Measurements from ENCODE around the gene PSPH.
A peak's percentile ranks its signal among the peaks of the same experiment; 100 is the strongest.

The PSPH gene

GRCh38 chr7:55969391-55969790 is 81.9 kb downstream of the PSPH start:
- H3K23ac ChIP-seq (ENCODE audit: low read length) = no peak overlapping the region
- no peak overlapping the region for H2BK5ac ChIP-seq (ENCODE audit: low read length)
- no CpG with 5 or more reads among the region's 11 CpGs for WGBS (ENCODE audit: extremely low coverage, insufficient coverage, low lambda C conversion rate)
- H3K27me3 ChIP-seq (ENCODE audit: insufficient read depth, low read length, poor library complexity) = no peaks in the 10 kb centered on the region
- no peak overlapping the region for H3K4ac ChIP-seq (ENCODE audit: low read depth, low read length)
- no peak overlapping the region for H2AK5ac ChIP-seq (ENCODE audit: low read length)
- no peak overlapping the region for H3K4me3 ChIP-seq (ENCODE audit: low read length)
- H3K36me3 ChIP-seq (ENCODE audit: control insufficient read depth, insufficient read depth, low read length) = no peaks in the 10 kb centered on the region
- H4K8ac ChIP-seq (ENCODE audit: low read depth, low read length) = no peak overlapping the region
- H3K79me1 ChIP-seq (ENCODE audit: low read length) = peaks cover 17% of the 10 kb centered on the region
- H2BK15ac ChIP-seq (replicated peaks; ENCODE audit: low read depth) = no peak overlapping the region
- H4K5ac ChIP-seq (ENCODE audit: low read length) = no peak overlapping the region
- no peaks in the 10 kb centered on the region for H3K4me1 ChIP-seq (ENCODE audit: control insufficient read depth, low read depth, low read length)
- no peak overlapping the region for H2BK120ac ChIP-seq (ENCODE audit: low read depth, low read length)
- H3K4me2 ChIP-seq (ENCODE audit: low read length) = no peak overlapping the region
- H3K18ac ChIP-seq (ENCODE audit: low read length) = no peak overlapping the region
- no peak for DNase-seq
- no peak overlapping the region for H3K56ac ChIP-seq (ENCODE audit: low read length)
- H3K9ac ChIP-seq (ENCODE audit: low read length) = no peak overlapping the region
- peaks cover 7% of the 10 kb centered on the region for H3K79me2 ChIP-seq (ENCODE audit: control insufficient read depth, insufficient read depth, low read length)
- H3K27ac ChIP-seq (ENCODE audit: low read depth, low read length) = no peak overlapping the region

- Histone ChIP-seq H2BK120ac (ENCODE audit: low read depth, low read length) (no peak overlapping the region), H3K36me3 (ENCODE audit: control insufficient read depth, insufficient read depth, low read length) (no peaks in the 10 kb centered on the region), H3K23ac (ENCODE audit: low read length) (no peak overlapping the region), H3K4me2 (ENCODE audit: low read length) (no peak overlapping the region), H4K5ac (ENCODE audit: low read length) (no peak overlapping the region), H3K9ac (ENCODE audit: low read length) (no peak overlapping the region), H4K8ac (ENCODE audit: low read depth, low read length) (no peak overlapping the region), H3K4ac (ENCODE audit: low read depth, low read length) (no peak overlapping the region), H2BK15ac (replicated peaks; ENCODE audit: low read depth) (no peak overlapping the region), H3K79me1 (ENCODE audit: low read length) (peaks cover 17% of the 10 kb centered on the region), H3K4me3 (ENCODE audit: low read length) (no peak overlapping the region), H3K27ac (ENCODE audit: low read depth, low read length) (no peak overlapping the region), H3K79me2 (ENCODE audit: control insufficient read depth, insufficient read depth, low read length) (peaks cover 7% of the 10 kb centered on the region), H3K18ac (ENCODE audit: low read length) (no peak overlapping the region), H3K4me1 (ENCODE audit: control insufficient read depth, low read depth, low read length) (no peaks in the 10 kb centered on the region), H3K56ac (ENCODE audit: low read length) (no peak overlapping the region), H3K27me3 (ENCODE audit: insufficient read depth, low read length, poor library complexity) (no peaks in the 10 kb centered on the region), H2BK5ac (ENCODE audit: low read length) (no peak overlapping the region), H2AK5ac (ENCODE audit: low read length) (no peak overlapping the region)
- peak; percentile 11 for DNase-seq
- WGBS (ENCODE audit: extremely low coverage, insufficient coverage, low lambda C conversion rate) = no CpG with 5 or more reads among the region's 6 CpGs
These were observed 84.4 kb downstream of the PSPH start for GRCh38 chr7:55966851-55967250.

- H4K5ac ChIP-seq (ENCODE audit: low read length) = no peak overlapping the region
- no peak overlapping the region for H3K27ac ChIP-seq (ENCODE audit: low read depth, low read length)
- no peak overlapping the region for H2AK5ac ChIP-seq (ENCODE audit: low read length)
- WGBS (ENCODE audit: extremely low coverage, insufficient coverage, low lambda C conversion rate) = no CpG with 5 or more reads among the region's 13 CpGs
- H3K4ac ChIP-seq (ENCODE audit: low read depth, low read length) = no peak overlapping the region
- H3K18ac ChIP-seq (ENCODE audit: low read length) = no peak overlapping the region
- DNase-seq = no peak
- H3K4me1 ChIP-seq (ENCODE audit: control insufficient read depth, low read depth, low read length) = no peaks in the 10 kb centered on the region
- H3K79me2 ChIP-seq (ENCODE audit: control insufficient read depth, insufficient read depth, low read length) = peaks cover 4% of the 10 kb centered on the region
- H3K56ac ChIP-seq (ENCODE audit: low read length) = no peak overlapping the region
- no peak overlapping the region for H3K23ac ChIP-seq (ENCODE audit: low read length)
- no peak overlapping the region for H2BK5ac ChIP-seq (ENCODE audit: low read length)
- no peaks in the 10 kb centered on the region for H3K27me3 ChIP-seq (ENCODE audit: insufficient read depth, low read length, poor library complexity)
- no peak overlapping the region for H4K8ac ChIP-seq (ENCODE audit: low read depth, low read length)
- no peak overlapping the region for H2BK120ac ChIP-seq (ENCODE audit: low read depth, low read length)
- no peak overlapping the region for H2BK15ac ChIP-seq (replicated peaks; ENCODE audit: low read depth)
- no peak overlapping the region for H3K4me2 ChIP-seq (ENCODE audit: low read length)
- no peaks in the 10 kb centered on the region for H3K36me3 ChIP-seq (ENCODE audit: control insufficient read depth, insufficient read depth, low read length)
- no peak overlapping the region for H3K4me3 ChIP-seq (ENCODE audit: low read length)
- peaks cover 12% of the 10 kb centered on the region for H3K79me1 ChIP-seq (ENCODE audit: low read length)
- H3K9ac ChIP-seq (ENCODE audit: low read length) = no peak overlapping the region
These were observed 85.3 kb downstream of the PSPH start for GRCh38 chr7:55965805-55966421.

- Histone ChIP-seq H3K79me1 (ENCODE audit: low read length) (peaks cover 12% of the 10 kb centered on the region), H2AK5ac (ENCODE audit: low read length) (no peak overlapping the region), H3K4me3 (ENCODE audit: low read length) (peak overlapping the region; percentile 87), H3K4me1 (ENCODE audit: control insufficient read depth, low read depth, low read length) (no peaks in the 10 kb centered on the region), H3K79me2 (ENCODE audit: control insufficient read depth, insufficient read depth, low read length) (peaks cover 4% of the 10 kb centered on the region), H3K4ac (ENCODE audit: low read depth, low read length) (no peak overlapping the region), H3K18ac (ENCODE audit: low read length) (peak overlapping the region; percentile 99), H3K56ac (ENCODE audit: low read length) (peak overlapping the region; percentile 98), H3K23ac (ENCODE audit: low read length) (peak overlapping the region; percentile 24), H3K36me3 (ENCODE audit: control insufficient read depth, insufficient read depth, low read length) (no peaks in the 10 kb centered on the region), H2BK15ac (replicated peaks; ENCODE audit: low read depth) (no peak overlapping the region), H3K27me3 (ENCODE audit: insufficient read depth, low read length, poor library complexity) (no peaks in the 10 kb centered on the region), H2BK120ac (ENCODE audit: low read depth, low read length) (no peak overlapping the region), H3K9ac (ENCODE audit: low read length) (peak overlapping the region; percentile 95), H2BK5ac (ENCODE audit: low read length) (peak overlapping the region; percentile 45), H4K5ac (ENCODE audit: low read length) (no peak overlapping the region), H4K8ac (ENCODE audit: low read depth, low read length) (no peak overlapping the region), H3K4me2 (ENCODE audit: low read length) (peak overlapping the region; percentile 74), H3K27ac (ENCODE audit: low read depth, low read length) (peak overlapping the region; percentile 83)
- no CpG with 5 or more reads among the region's 14 CpGs for WGBS (ENCODE audit: extremely low coverage, insufficient coverage, low lambda C conversion rate)
- DNase-seq = no peak
These were observed 86.2 kb downstream of the PSPH start for GRCh38 chr7:55965100-55965470.

- Histone ChIP-seq H2BK15ac (replicated peaks; ENCODE audit: low read depth) (no peak within 1 kb of the TSS), H4K8ac (ENCODE audit: low read depth, low read length) (no peak within 1 kb of the TSS), H3K4me1 (ENCODE audit: control insufficient read depth, low read depth, low read length) (no peaks in the 10 kb centered on the region), H3K56ac (ENCODE audit: low read length) (peak within 1 kb of the TSS; percentile 98), H3K27ac (ENCODE audit: low read depth, low read length) (peak within 1 kb of the TSS; percentile 83), H3K4ac (ENCODE audit: low read depth, low read length) (peak within 1 kb of the TSS; percentile 87), H3K36me3 (ENCODE audit: control insufficient read depth, insufficient read depth, low read length) (no peaks in the 10 kb centered on the region), H3K79me2 (ENCODE audit: control insufficient read depth, insufficient read depth, low read length) (peaks cover 4% of the 10 kb centered on the region), H3K9ac (ENCODE audit: low read length) (peak within 1 kb of the TSS; percentile 95), H2BK120ac (ENCODE audit: low read depth, low read length) (peak within 1 kb of the TSS; percentile 74), H2AK5ac (ENCODE audit: low read length) (no peak within 1 kb of the TSS), H4K5ac (ENCODE audit: low read length) (no peak within 1 kb of the TSS), H3K18ac (ENCODE audit: low read length) (peak within 1 kb of the TSS; percentile 99), H3K4me3 (ENCODE audit: low read length) (peak within 1 kb of the TSS; percentile 87), H3K4me2 (ENCODE audit: low read length) (peak within 1 kb of the TSS; percentile 74), H3K23ac (ENCODE audit: low read length) (peak within 1 kb of the TSS; percentile 24), H3K79me1 (ENCODE audit: low read length) (peaks cover 10% of the 10 kb centered on the region), H3K27me3 (ENCODE audit: insufficient read depth, low read length, poor library complexity) (no peaks in the 10 kb centered on the region), H2BK5ac (ENCODE audit: low read length) (peak within 1 kb of the TSS; percentile 45)
- DNase-seq = peak; percentile 77
- no CpG with 5 or more reads among the region's 105 CpGs for WGBS (ENCODE audit: extremely low coverage, insufficient coverage, low lambda C conversion rate)
These were observed 86.8 kb downstream of the PSPH start, which contains the start of gene NIPSNAP2 for GRCh38 chr7:55964261-55965099. Gene NIPSNAP2, plus strand, starts transcription at chr7:55964585. Its CDS starts 25 bp downstream, at chr7:55964610.
